ENCODE results near the gene NDRG3. TPM values are rescaled to one million over a fixed set of nuclear protein-coding genes. Genes with fewer than 3 reads are reported as not detected.

NDRG3 gene
- total and polyA plus RNA-seq, 4 donors = 3.1 to 6.3 (median 4.5) TPM

GRCh38 chr20:36720510-36720909 lies 25.4 kb downstream of the NDRG3 start:
- H3K4me3 ChIP-seq (ENCODE audit: low read depth in 1 of 3, low read length in 3 of 3) = no peak overlapping the region
- H3K27ac ChIP-seq (ENCODE audit: low read depth in 1 of 2, low read length in 2 of 2) = no peak overlapping the region
- 93% methylated on average over 3 of the region's 3 CpGs for WGBS

More at GRCh38 chr20:36720510-36720909, 25.4 kb downstream of the NDRG3 start:
- DNase-seq (ENCODE audit: low spot score) = no peak
- Histone ChIP-seq H3K4me1 (ENCODE audit: control insufficient read depth in 4 of 4, insufficient read depth in 4 of 4, low read length in 3 of 4) (no peaks in the 10 kb centered on the region), H3K36me3 (ENCODE audit: control insufficient read depth in 4 of 4, insufficient read depth in 3 of 4, low read depth in 1 of 4, low read length in 3 of 4) (peaks cover 0 to 6% (median under 1%) of the 10 kb centered on the region in 4 donors), H3K9me3 (ENCODE audit: control insufficient read depth in 4 of 4, low read length in 3 of 4) (no peaks in the 10 kb centered on the region), H3K27me3 (ENCODE audit: control insufficient read depth in 4 of 4, insufficient read depth in 4 of 4, low read length in 3 of 4) (no peaks in the 10 kb centered on the region), H3K9ac (ENCODE audit: low read depth in 1 of 2, low read length in 2 of 2) (no peak overlapping the region)
- TF ChIP-seq EGR1 (IDR thresholded peaks at IDR 0.05; ENCODE audit: low read depth in 2 of 2) (no peak), MAX (IDR thresholded peaks at IDR 0.05) (no peak), GABPA (IDR thresholded peaks at IDR 0.05 in 1 of 2, conservative IDR thresholded peaks at IDR 0.05 in 1 of 2) (no peak), TAF1 (conservative IDR thresholded peaks at IDR 0.05) (no peak), HNF4A (conservative IDR thresholded peaks at IDR 0.05) (no peak), FOXA1 (IDR thresholded peaks at IDR 0.05) (no peak), ZBTB33 (IDR thresholded peaks at IDR 0.05) (no peak), CTCF (IDR thresholded peaks at IDR 0.05; ENCODE audit: low read depth, low read length, missing input control) (no peak), RXRA (IDR thresholded peaks at IDR 0.05) (no peak), HNF4G (IDR thresholded peaks at IDR 0.05) (no peak), JUND (IDR thresholded peaks at IDR 0.05) (no peak), RAD21 (IDR thresholded peaks at IDR 0.05) (no peak), FOXA2 (IDR thresholded peaks at IDR 0.05) (no peak), SP1 (IDR thresholded peaks at IDR 0.05) (no peak), NR2F2 (IDR thresholded peaks at IDR 0.05) (no peak), ATF3 (IDR thresholded peaks at IDR 0.05) (no peak), YY1 (IDR thresholded peaks at IDR 0.05) (no peak), REST (IDR thresholded peaks at IDR 0.05) (no peak)

All from liver (tissue), 9 donors.